ENCODE results near the gene IHH. TPM values are rescaled to one million over a fixed set of nuclear protein-coding genes. Genes with fewer than 3 reads are reported as not detected.
A peak's percentile ranks its signal among the peaks of the same experiment; 100 is the strongest.

The IHH gene
- not detected in 2 replicates for total RNA-seq

DNA sequence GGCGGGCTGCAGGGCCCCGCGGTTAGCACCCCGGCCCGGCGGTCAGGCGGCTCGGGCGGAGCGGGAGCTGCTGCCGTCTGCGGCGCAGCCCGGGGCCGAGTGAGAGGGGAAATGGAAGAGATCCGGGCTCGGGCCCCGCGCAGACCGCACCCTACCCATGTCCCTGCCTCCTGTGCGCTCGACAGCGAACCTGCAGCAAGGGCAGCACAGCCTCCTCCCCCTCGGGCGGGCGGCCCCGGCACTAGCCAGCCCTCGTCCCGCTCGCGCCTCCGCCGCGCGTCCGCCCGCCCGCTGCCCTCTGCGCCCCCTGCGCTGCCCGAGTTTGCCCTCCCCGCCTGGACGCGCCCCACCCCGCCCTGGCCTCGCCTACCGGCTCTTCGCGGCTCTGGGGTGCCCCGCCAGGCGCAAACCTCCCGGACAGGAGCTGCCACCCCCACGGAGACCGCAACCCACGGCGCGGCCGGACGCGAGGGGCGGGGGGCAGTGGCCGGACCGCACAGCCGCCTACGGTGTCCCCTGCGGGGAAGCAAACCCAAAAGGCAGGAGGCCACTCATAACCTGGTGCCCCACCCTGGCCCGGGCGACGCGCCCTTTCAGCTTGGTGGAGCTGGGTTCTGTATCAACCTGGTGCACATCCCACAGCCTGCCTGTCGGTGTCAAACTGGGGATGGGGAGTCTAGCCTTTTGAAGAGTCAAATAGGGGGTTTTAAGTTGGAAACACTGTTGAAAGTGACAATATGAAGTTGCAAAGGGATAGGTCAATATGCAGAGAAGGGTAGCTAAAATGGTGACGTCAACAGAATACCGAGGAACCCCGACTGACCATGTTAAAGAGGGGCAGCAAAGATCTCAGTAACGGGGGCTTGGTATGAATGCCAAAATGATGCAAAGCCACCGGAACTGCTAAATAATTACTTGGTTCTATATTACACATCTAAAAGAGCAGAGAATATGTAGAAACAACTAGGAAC, at the start of gene IHH:
IHH (minus strand) TSS at position 101 of the 971 bp plus-strand sequence. CDS start 454 bp downstream, outside the sequence.
- DNase-seq, result peak; percentile 11

DNA sequence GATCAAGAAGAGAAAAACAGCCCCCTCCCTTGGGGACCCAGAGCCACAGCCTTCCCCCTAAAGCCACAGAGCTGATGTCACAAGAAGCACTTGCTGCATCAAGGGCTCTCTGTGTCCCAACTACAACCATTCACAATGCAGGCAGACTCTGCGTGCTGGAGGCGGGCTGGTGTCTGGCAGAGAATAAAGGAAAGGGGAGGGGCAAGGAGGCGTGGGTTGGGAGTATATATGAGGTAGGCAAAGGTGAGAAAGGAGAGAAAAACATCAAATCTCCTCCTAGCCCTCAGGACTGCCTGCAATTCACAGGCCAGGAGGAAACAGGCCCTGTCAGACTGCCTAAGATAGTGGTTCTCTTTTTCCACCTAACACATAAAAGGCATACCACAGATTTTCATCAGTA, 48.8 kb upstream of the IHH start:
- peak; percentile 28 for DNase-seq

DNA sequence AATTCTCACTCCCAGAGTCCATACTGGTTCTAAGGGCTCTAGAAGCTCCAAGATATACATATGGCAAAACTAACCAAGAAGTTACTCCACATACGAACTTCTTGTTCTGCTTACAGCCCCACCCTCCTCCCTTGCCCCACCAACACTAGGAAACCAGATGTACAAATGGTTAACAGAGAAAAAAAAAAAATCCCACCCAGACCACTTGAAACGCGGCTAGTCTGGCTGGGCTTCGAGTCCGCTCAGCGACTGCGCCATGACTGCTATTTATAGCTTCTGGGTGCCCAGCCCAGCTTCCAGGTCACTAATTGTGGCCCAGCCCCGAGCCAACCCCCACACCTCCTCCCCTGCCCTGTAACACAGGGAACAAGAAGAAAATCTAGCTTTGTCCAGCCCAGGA, 47.0 kb upstream of the IHH start:
- no peak for DNase-seq

DNA sequence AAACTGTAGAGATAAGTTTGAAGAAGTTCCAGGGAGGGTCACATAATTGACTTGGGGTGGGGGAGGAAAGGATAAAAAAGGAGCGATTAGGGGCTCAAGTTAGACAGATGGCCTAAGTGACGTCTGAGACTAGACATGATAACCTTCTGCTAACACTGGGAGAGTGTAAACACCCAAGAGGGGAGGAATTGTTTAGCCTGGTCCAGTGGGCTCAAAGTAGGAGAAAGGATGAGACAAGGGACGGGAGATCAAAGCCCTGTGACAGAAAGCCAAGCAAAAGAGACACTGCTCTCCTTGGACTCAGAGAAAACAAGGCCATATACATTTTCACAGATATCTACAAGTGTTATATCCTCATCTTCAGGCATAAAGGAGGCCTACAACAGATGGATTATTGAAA, 45.5 kb upstream of the IHH start:
- DNase-seq, result no peak

DNA sequence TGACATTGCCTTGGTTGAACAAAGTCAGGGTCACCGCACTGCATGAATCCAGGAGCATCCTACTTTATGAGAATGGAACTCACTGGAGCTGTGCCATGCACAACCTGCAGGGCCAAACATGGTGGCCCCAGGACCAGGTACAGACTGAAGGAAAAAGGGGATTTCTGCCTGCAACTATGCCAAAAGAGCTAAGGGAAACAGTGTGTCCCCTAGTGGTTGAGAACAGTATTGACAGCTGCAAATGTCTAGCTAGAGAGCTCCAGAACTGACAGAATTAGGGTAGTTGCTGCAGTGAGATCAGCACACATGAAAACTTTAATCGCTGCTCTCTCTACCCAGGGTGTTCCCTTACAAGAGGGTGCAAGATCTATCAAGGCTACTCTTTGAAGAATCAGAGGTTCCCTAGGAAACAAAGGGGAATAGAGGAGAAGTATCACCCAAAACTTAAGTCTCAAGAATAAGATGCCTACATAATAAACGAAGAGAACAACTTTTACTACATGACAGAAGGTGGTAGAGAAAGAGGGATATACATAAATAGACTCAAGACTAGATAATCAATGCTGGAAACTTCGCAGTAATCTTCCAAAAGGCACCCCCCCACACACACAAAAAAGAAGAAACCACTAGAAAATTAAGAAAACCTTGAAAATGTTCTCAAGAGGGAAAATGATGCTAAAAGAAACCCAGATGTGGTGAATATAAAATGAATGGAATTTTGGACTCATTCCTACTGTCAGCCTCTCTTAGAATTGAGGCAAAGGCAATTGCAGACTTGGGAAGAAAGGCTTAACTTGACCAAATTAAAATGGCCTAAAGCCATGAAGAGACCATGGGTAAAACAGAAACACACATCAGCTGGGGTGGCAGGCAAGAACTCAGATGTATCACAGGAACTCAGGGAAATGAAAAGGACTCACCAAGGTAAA, 43.6 kb upstream of the IHH start:
- peak; percentile 64 for DNase-seq

DNA sequence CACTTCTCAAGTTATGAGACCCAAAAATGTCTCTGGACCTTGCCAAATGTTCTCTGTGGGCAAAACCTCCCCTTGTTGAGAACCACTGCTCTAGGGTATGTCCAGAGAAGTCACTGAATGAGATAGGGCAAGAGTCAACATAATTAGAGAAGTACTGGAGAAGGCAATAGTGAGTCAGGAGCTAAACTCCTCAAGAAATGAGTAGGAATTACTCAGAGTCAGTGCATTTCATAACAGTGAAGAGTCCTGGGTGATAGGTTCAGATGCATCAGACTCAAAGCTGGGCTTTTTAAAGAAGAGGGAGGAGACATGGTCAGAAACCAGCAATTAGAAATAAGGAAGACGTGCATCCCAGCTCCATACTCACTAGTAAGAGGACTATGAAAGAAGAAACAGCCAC, 38.6 kb upstream of the IHH start:
- no peak for DNase-seq

DNA sequence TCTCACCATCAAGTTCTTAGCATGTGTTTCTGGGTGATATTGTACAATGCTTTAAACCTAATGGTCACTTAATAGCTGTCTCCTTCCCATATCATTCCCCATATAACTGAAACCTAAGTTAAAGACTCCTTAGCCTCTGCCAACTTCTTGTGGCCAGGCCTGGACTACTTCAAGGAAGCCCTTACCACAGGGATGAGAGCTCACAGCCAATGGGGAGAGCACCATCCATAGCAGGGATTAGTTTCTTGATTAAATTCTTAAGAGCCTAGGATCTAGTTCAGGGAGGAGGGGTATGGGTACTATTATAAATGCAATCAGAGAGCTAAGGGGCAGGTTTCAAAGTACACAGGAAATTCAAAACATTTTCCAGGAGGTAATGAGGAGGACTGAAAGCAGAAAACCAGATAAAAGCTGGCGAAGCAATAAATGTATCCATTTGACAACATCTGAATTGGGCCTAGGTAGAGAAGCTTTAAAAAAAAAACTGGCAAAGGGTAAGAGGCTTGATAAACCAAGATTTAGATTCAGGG, 34.8 kb upstream of the IHH start:
- DNase-seq, result no peak

DNA sequence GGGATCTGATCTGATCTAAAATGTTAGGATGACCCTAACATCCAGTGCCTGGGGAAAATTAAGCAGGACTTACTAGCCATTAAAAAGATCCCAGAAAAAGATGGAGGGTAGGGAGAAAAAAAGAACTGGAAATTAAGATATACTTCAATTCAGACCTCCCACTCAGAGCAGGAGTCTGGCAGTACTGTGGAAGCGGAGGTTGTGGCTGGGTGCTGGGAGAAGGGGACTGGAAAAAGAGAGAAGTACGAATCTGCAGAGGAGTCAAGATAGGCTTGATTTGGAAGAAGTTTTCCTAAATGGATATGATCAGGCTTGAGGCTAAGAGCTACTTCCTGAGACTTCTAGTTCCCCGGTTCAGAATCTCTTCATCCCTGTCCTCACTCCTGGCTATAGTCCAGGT, 33.5 kb upstream of the IHH start:
- DNase-seq, result no peak

DNA sequence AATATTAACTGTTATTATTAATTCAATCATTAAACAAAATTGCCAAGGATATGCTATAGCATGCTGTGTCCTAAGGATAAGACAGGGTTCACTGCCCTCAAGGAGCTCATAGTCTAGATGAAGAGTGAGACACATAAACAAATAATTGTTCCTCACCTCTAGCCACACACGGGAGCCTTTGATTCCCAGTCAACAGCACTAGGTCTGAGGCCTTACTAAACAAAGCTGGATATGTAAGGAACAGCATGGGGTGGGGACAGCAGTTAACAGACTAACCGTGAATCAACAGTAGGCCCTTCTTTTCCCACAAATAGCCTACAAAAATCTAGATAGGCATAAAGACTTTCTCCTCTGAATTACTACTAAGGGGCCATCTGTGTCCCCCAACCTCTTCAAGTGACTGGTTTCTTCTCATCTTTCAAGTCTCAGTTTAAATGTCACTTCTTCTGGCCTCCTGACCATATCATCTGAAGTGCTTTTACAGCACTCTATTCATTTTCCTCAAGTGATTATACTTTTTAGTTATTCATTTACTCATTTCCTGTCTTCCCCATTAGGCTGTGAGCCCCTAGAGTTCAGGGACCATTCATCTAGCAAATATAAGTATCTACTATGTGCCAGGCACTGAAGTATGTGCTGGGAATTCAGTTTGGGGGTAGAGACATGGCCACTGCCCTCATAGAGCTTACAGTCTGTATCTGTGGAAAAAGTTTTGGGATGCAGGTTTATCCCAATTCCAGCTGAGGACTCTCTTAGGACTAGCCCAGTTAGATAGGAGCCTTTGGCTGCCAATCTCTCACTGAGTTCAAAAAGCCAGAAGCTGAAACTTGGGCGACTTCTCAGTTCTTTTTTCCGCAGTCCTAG, 29.9 kb upstream of the IHH start:
- DNase-seq, result no peak

DNA sequence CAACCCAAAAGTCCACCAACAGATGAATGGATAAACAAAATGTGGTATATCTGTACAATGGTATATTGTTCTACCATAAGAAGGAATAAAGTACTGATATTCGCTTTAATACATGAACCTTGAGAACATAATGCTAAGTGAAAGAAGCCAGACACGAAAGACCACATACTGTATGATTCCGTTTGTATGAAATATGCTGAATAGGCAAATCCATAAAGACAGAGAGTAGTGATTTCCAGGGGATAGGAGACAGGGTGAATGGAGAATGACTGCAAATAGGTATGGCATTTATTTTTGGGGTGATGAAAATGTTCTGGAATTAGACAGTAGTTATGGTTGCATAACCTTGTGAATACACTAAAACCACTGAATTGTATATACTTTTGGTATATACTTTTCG, 28.6 kb upstream of the IHH start:
- DNase-seq, result no peak

DNA sequence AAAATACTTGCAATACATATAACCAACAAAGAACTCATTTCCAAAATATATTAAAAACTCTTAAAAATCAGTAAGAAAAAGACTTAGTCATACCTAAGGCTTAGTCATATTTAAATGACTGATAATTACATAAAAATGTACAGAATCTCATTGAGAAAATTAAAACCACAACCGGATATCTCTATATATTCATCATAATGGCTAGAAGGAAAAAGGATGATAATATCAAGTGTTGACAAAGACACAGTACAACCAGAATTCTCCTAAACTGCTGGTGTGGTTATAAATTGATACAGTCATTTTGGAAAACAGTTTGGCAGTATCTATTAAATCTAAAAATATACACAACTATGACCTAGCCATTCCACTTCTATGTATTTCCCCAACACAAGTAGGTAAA, 27.1 kb upstream of the IHH start:
- no peak for DNase-seq

DNA sequence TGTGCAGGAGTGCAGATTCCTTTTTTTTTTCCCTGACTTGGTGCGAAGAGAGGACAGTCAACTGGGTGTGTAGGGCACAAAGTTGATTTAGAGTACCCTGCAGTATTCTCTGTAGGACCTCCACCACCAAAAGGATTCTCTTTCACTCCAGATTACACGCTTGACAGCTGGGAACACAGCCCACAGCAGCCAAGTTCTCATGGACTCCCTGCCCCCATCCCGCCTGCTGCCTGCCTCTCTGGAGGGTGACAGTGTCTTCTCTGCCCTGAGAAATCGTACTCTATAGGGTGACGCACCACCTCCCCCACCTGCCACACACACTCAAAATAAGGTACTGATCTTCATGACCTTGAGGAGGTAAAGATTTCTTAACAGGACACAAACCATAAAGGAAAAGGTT, 26.6 kb upstream of the IHH start:
- no peak for DNase-seq

DNA sequence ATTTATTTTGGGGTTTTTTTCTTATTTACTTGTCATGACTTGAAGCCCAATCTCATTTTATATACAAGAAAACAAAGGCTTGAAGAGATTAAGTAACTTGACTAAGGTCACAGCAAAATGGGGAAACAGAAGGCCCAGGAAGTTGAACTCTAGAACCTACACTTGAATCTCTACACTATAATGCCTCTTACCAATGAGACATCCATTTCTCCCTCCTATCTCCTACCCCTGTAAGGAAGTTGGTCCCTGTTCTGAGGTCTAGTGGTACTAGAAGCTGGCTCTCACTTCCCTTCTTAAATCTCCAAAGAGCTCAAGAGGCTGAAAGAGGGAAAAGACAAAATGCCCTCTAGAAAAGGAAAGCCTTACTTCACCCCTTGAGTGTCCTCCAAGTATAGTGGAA, 25.5 kb upstream of the IHH start:
- no peak for DNase-seq

DNA sequence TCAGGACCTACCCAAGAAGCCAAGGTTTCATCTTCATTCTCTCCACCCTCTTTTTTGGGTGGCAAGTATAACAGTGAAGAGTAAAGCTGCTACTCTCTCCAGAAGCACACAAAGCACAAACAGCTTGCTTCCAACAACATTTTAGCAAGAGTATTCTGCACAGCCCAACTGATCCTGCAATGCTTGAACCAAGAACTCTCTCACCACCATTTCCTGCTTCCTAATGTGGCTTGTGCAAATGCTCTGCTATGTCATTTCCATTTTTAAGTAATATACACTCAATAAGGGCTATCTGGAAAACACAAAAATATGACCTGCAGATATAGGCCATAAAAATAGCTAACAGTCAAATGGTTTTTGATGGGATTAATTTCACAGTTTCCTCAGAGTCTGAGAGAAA, 24.1 kb upstream of the IHH start:
- no peak for DNase-seq

DNA sequence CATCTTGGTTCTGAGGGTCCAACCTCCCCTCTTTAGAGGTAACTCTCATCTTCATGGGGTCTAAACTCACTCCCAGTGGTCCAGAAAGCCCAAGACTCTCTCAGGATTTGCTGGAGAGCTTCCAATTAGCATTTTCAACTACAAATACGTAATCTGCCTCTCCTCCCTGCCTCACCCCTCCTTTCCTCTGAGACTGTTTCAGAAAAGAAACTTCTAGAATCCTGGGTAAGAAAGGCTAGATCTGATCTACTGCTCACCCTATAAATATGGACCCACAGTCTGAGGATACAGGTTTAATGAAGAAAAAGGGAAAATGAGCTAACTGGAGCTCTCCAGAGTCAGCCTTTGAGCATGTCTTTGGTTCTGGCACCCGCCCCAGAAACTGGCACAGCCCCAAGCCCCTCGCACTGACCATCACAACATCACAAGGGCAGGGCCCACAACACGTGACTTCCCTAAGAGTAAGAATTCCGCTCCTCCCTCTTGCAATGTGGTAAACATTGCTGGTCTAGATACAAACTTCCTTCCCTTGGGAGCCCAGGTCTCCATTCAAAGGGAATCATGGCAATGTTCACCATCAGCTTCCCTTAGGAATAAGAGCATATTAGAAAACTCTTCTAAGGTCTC, 21.7 kb upstream of the IHH start:
- DNase-seq, result no peak

DNA sequence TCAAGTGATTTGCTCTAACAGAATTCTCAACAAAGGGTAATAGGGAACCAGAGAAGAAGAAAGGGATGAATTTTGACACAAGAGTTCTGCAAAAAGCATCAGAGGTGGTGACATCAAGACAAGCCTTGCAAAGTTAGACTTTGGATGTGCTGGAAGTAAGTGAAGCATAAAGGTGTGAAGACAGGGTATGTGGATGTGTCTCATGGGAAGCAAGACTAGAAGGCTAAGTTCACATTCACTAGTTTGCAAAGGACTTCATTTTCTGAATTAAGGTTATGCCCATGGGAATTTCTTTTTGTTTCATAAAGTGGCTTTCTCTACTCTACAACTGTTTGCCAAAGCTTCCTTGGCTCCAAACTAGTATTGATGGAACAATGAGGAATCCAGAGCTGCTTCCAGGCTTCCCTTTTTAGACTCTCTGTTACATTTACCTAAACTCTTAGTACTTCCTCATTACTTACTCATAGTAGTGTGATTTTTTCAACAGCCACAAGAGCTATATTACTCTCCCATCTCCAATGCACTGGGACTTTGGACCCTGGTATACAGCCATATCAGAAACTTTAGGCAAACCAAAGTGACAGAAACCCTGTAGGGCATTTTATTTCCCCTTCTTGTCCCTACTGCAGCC, 21.1 kb upstream of the IHH start:
- DNase-seq, result no peak

DNA sequence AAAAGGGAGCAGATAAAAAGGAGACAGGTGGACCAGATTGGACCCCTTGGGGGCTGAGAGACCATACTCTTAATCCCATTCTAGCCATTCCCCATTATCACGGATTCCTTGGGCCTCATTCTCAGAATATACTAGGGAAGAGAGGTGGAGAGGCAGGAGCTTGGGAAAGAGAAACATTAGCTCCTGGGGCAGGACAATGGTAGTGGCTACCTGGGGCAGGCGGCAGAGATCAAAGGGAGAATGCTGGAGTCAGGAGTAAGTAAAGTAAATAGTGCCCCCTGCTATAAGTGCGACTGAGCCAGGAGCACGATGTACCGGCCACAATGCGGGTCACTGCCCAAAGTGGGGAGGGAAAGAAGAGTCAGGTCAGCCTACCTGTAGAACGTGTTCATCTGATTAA, 20.4 kb upstream of the IHH start:
- no peak for DNase-seq

DNA sequence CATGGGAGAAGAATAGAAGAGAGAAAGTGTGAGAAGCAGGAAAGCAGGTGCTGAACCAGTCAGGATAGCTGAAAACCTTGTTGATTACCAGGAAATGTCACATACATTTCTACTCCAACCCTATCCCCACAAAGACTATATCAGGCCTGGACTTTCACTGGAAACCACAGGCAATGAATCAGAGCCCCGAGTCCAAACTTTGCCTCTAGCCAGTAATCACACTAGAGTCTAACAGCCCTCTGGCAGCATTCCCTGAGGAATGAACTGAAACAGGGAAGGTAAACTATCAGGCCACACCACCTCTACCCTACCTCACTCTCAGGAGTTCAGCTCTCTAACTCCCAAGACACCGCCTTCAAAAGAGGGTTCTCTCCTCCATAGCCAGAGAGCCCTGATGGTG, 18.7 kb upstream of the IHH start:
- DNase-seq, result no peak

DNA sequence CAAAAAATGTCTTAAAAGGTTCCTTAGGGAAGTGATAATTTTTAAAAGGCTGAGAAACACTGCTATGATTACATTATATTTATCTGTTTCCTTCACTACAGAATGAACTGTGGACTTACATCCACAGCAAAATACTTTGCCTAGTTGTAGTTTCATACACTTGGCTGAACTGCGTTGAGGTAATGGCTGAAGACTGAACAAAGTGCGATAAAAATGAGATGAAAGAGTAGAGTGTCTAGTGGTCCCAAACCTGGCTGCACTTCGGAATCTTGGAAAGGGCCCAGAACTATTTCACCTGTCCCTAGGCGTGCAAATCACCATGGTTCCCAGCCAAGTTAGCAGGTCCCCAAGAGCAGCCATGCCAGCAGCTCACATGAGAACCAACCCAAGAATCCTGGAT, 18.2 kb upstream of the IHH start:
- no peak for DNase-seq

DNA sequence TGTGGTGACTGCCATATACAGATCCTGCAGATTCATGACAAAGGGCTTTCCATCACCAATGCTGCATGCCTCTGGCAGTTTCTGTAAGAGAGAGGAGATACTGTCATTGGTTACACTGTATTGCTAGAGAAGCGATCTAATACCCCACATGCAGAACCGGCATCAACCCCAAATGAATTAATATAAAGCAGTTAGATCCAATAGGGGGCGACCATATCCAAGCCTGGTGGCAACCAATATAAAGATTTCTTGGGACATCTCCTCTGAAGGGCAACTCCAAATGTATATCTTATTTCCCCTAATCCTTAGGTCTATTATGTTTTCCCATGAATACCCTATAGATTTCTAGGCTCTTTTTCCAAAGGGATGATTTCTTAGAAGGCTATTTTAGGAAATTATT, 17.4 kb upstream of the IHH start:
- DNase-seq, result peak; percentile 7

DNA sequence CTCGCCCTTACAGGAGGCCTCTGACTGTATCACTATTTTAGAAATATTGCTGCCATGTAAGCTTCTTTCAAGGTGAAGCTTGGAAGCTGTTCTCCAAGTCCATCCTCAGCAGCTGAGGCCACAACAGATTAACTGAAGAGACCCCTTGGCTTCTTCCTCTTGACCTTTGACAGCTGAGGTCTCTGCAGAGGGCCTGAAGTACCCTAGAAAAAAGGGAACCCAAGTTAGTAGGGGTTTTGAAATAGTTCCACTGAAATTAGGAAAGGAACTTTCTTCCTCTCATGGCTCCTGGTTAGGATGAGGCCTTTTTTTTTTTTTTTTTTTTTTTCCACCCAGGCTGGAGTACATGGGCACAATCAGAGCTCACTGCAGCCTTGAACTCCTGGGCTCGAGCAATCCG, 15.5 kb upstream of the IHH start:
- DNase-seq, result no peak
